NT2/D1 (cell line): ENCODE measurements around the gene CFB.
"Not testable (repeated sequence)": the region's sequence is repeated elsewhere in the genome, so short reads cannot be mapped to it uniquely, and the experiment has no call there.

Experiments
- SUZ12 ChIP-seq: IDR thresholded peaks from 2 replicates; pipeline ENCODE4 v1.6.1; 2011; ENCODE audit not compliant: insufficient read length, insufficient read depth; ENCODE audit errors: extremely low read depth
- YY1 ChIP-seq: IDR thresholded peaks from 2 replicates; pipeline ENCODE4 v1.6.1; 2011; ENCODE audit not compliant: insufficient read length, insufficient read depth
- ZNF274 ChIP-seq: IDR thresholded peaks from 2 replicates; pipeline ENCODE4 v1.6.1; 2011; ENCODE audit warnings: mild to moderate bottlenecking, low read depth, low read length

- TF ChIP-seq YY1, ZNF274, SUZ12: not testable (repeated sequence)
Observed at GRCh38 chr6:31989363-31989762, 43.5 kb downstream of the CFB start.
